GM18505 (cell line): Measurements from ENCODE around the gene CD109.

Source experiments
- ATAC-seq: cut with Tn5 transposase; IDR thresholded peaks from one replicate; pipeline ENCODE4 v1.9.1; 2021; ENCODE audit not compliant: unreplicated experiment
- POLR2A ChIP-seq: IDR thresholded peaks from 4 replicates; pipeline ENCODE4 v1.6.1; 2011; ENCODE audit warnings: borderline replicate concordance; ENCODE audit not compliant: insufficient read depth, insufficient read length; ENCODE audit errors: extremely low read depth

CD109 gene

GRCh38 chr6:73752943-73753342 lies 56.9 kb downstream of the CD109 start:
- ATAC-seq: no peak
- TF ChIP-seq POLR2A: no peak

- TF ChIP-seq POLR2A: no peak
- ATAC-seq: no peak
These were observed 70.0 kb downstream of the CD109 start for GRCh38 chr6:73766040-73766439.

GRCh38 chr6:73768558-73768957 lies 72.6 kb downstream of the CD109 start:
- no peak for ATAC-seq
- TF ChIP-seq POLR2A: no peak

- no peak for ATAC-seq
These were observed 74.0 kb downstream of the CD109 start for GRCh38 chr6:73769976-73770375.

GRCh38 chr6:73774311-73774774 lies 78.3 kb downstream of the CD109 start:
- ATAC-seq: no peak
- no peak for TF ChIP-seq POLR2A

More at GRCh38 chr6:73769976-73770375, 74.0 kb downstream of the CD109 start:
- TF ChIP-seq POLR2A: no peak

GRCh38 chr6:73779943-73780342 lies 83.9 kb downstream of the CD109 start:
- no peak for TF ChIP-seq POLR2A
- no peak for ATAC-seq

GRCh38 chr6:73782911-73783310 lies 86.9 kb downstream of the CD109 start:
- no peak for TF ChIP-seq POLR2A
- no peak for ATAC-seq

- ATAC-seq: no peak
- TF ChIP-seq POLR2A: no peak
These were observed 88.9 kb downstream of the CD109 start for GRCh38 chr6:73784726-73785505.

- no peak for TF ChIP-seq POLR2A
- ATAC-seq: no peak
These were observed 94.6 kb downstream of the CD109 start for GRCh38 chr6:73790574-73790973.

GRCh38 chr6:73791336-73791735 lies 95.3 kb downstream of the CD109 start:
- ATAC-seq: no peak
- no peak for TF ChIP-seq POLR2A

GRCh38 chr6:73792738-73793137 lies 96.7 kb downstream of the CD109 start:
- no peak for ATAC-seq
- no peak for TF ChIP-seq POLR2A

GRCh38 chr6:73796881-73797280 lies 100.9 kb downstream of the CD109 start:
- TF ChIP-seq POLR2A: no peak
- ATAC-seq: no peak

- ATAC-seq: no peak
- no peak for TF ChIP-seq POLR2A
These were observed 101.9 kb downstream of the CD109 start for GRCh38 chr6:73797861-73798260.

- TF ChIP-seq POLR2A: no peak
- peak; percentile 92 for ATAC-seq
These were observed 102.6 kb downstream of the CD109 start for GRCh38 chr6:73798592-73798991.
